ENCODE data around the gene PSME3IP1.
"Not testable (repeated sequence)": the region's sequence is repeated elsewhere in the genome, so short reads cannot be mapped to it uniquely, and the experiment has no call there.

Gene PSME3IP1

DNA sequence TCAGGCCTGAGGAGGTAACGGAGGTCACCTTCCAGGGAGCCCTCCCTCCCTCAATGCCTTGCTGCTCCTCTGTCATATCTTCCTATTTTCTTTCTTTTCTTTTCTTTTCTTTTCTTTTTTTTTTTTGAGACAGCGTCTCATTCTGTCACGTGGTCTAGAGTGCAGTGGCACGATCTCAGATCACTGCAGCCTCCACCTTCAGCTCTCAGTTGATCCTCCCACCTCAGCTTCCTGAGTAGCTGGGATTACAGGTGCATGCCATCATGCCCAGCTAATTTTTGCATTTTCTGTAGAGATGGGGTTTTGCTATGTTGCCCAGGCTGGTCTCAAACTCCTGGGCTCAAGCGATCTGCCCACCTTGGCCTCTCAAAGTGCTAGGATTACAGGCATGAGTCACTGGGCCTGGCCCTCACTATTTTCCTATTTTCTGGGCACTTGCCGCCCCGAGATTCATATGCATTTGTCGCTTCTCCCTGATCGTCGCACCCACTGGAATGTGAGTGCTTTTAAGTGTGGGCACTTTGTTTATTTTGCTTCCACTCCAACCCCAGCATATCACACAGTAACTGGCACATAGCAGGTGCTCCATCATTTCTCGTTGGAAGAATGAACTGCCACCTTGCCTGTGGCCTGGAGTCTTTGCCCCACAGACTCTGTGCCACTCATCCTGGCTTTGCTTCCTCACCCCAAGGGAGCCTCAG lies 61.7 kb downstream of the PSME3IP1 start:
- no peak for DNase-seq (ENCODE audit: low spot score)

DNA sequence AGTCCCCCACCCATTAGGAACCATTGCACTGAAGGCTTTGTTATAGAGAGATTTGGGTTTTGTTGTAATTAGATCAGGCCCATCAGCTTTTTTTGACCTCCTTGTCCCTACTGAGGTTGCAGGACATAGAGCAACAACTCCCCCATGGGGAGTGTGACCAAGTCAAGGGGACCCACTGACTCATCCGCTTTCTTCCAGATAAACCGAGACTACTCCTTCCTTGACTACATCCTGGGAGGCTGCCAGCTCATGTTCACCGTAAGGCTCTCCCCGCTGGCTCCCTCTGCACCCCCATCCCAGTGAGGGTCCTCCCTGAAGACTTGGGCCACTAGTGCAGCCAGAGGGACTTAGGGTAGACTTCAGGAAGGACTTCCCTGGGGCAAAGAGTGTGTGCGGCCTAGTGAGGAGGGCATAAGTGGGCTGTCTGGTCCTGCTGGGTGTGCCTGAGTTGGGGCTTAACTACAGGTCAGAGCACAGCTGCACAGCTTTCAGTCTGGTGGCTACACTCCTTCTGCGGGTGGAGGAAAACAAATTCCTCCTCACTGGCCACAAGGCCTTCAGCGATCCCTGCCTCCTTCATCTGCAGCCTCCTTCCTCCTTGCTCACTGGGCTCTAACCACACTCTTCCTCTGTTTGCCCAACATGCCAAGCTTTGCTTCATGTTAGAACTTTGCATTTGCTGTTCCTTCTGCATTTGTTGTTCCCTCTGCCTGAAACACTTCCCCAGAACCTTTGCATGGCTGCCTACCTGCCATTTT lies 62.4 kb downstream of the PSME3IP1 start:
- DNase-seq (ENCODE audit: low spot score), result no peak

DNA sequence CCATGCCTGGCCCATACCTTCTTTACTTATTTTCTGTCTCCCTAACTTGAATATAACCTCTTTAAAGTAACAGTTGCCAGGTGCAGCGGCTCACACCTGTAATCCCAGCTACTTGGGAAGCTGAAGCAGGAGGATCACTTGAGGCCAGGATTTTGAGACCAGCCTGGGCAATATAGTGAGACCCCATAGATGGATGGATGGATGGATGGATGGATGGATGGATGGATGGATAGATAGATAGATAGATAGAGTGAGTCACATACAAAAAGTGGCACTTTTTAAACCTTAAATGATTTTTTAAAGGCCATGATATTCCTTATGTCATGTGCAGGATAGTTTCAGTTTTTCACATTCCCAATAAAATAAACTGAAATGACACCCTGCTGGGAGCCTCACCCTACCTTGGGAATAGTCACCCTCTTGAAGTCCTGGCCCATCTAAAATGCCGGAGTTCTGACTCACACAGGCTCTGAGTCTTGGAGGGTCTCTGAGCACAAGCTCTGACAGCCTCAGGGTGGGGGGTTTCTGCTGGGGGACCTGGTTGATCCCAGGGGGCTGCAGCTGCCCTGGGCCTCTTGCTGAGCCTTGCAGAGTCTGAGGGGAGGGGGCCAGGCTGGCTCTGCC lies 67.3 kb downstream of the PSME3IP1 start:
- no peak for DNase-seq (ENCODE audit: low spot score)

DNA sequence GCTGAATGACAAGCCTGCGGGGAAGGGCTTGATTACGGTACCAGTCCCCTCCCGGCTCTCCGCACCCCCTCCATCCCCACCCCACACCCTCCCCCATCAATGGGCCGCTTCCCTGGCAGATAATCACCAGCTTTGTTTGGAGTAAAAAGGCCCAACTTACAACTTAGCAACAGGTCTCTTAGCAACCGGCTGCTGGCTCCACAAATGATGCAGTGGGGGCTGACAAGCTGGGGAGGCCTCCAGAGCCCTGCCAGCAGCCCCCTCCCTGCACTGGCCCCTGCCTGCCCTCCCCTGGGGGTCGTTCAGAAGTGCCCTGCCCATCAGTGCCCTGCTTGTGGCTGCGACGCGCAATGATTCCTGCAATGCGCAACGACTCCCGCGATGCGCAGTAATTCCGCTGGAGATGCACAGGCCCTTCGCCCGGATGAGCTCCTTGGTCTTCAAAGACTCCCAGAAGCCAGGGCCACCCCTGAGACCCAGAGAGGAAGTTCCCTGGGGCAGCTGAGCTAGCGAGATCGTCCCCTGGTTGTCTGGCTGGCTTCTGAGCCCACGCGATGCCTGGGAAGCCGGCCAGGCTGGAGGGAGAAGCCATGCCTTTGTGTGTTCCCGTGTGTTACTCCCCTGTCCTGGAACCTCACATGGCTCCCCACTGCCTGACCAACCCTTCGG lies 70.2 kb downstream of the PSME3IP1 start:
- no peak for DNase-seq (ENCODE audit: low spot score)

DNA sequence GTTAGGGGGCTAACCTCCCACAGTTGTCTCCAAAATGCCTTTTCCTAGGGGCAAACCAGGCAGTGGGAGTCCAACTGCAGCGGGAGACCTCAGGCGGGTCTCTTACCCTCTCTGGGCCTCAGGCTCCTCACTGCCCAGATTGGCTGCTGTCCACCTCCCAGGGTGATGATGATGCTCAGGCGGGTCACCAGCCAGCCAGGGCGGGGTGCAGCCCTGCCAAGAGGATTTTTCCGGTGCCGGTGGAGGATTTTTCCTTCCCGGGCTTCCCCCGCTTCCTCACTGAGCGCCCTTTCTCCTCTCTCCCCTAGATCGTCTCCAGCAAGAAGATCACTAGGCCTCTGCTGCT lies 70.7 kb downstream of the PSME3IP1 start:
- DNase-seq (ENCODE audit: low spot score), result no peak

DNA sequence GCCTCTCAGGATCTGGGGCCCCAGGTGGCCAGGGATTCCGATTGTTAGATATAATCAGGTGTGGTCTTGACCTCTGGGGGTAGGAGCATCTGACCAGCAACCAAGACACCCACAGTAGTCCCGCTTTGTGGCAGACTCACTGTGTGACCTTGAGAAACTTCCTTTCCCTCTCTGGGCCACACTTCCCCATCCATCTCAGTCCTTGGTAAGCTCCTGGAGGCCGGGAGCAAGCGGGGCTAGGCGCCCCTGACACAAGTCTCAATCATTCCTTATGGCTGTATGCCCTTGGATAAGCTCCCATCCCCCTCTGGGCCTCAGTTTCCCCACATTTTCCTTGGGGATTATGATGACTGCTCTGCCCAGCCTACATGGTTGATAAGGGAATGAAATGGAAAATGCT lies 72.2 kb downstream of the PSME3IP1 start:
- no peak for DNase-seq (ENCODE audit: low spot score)

- no peak for DNase-seq (ENCODE audit: low spot score)
Measured at GRCh38 chr16:57113042-57113453, 72.8 kb downstream of the PSME3IP1 start.

- DNase-seq (ENCODE audit: low spot score), result no peak
Measured at GRCh38 chr16:57112403-57113041, 73.3 kb downstream of the PSME3IP1 start.

- DNase-seq (ENCODE audit: low spot score), result no peak
Measured at GRCh38 chr16:57111420-57111819, 74.4 kb downstream of the PSME3IP1 start.

GRCh38 chr16:57110937-57111336 lies 74.9 kb downstream of the PSME3IP1 start:
- DNase-seq (ENCODE audit: low spot score), result no peak

DNA sequence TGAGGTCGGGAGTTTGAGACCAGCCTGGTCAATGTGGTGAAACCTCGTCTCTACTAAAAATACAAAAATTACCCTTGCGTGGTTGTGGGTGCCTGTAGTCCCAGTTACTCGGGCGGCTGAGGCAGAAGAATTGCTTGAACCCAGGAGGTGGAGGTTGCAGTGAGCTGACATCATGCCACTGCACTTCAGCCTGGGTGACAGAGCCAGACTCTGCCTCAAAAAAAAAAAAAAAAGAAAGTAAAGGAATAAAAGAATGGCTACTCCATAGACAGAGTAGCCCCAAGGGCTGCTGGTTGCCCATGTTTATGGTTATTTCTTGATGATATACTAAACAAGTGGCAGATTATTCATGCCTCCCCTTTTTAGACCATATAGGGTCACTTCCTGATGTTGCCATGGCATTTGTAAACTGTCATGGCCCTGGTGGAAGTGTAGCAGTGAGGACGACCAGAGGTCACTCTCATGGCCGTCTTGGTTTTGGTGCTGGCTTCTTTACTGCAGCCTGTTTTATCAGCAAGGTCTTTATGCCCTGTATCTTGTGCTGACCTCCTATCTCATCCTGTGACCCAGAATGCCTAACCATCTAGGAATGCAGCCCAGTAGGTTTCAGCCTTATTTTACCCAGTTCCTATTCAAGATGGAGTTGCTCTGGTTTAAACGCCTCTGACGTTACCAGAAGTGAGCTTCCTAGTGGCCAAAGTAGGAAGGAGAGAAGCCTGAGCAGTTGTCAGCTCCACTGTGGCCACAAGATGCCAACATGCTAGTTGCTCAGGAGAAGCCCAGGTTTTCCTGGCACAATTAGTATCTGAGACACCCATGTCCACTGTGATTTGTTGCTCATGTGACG lies 76.4 kb downstream of the PSME3IP1 start:
- not testable (repeated sequence) for DNase-seq (ENCODE audit: low spot score)

- DNase-seq (ENCODE audit: low spot score), result no peak
Measured at GRCh38 chr16:57108432-57108831, 77.4 kb downstream of the PSME3IP1 start.

DNA sequence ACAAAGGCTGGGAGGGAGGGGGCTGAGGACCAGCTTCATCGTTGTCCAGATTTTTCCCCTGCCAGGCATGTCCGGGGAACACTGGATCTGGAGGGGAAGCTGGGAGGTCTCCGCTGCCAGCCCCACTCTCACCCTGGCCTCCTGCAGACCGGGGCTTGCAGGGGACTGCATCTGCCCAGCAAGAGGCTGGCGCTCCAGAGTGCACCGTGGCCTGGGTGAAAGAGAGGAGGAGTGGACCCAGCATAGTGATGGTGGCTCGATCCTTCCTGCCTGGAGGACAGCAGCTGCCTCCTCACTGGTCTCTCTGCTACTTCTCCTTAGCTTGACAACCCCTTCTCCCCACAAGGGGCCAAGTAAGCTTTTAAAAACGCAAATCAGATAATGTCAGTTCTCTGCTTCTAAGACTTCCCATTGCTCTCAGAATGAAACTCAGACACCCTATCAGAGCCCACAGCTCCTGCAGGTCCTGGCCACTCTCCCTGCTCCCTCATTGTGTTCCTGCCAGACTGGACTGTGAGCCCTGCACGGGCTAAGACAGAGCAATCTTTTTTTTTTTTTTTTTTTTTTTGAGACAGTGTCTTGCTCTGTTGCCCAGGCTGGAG lies 78.4 kb downstream of the PSME3IP1 start:
- no peak for DNase-seq (ENCODE audit: low spot score)

DNA sequence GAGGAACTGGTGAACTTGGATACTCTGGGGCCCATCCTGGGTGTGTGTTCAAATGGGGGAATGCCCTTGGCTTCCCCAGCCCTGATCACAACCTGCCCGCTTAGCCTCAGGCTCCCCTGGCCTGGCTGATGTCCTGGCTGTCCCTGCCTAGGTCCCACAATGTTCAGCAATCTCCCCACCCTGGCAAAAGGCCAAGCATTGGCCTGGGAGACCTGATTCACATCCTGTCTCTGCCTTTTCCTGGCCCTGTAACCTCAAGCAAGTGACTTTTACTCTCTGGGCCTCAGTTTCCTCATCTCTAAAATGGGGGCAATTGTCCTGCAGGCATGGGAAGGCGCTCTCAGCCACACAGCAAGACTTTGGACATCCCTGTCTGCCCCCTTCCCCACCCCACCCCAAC lies 79.1 kb downstream of the PSME3IP1 start:
- no peak for DNase-seq (ENCODE audit: low spot score)

DNA sequence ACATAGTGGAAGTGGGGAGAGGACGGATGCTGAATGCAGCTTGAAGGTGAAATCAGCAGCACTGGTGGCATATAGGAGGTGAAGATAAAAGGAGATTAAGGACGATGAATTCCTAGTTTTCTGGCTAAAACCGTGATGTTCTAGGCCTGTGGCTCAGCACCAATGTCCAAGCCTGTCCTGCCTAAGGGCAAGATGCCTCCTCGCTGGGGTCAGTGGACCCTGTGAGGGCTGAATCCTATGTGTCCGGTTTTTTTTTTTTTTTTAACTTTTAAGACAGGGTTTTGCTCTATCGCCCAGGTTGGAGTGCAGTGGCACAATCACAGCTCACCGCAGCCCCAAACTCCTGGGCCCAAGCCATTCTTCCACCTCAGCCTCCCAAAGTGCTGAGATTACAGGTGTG lies 80.7 kb downstream of the PSME3IP1 start:
- no peak for DNase-seq (ENCODE audit: low spot score)

GRCh38 chr16:57104706-57105105 lies 81.1 kb downstream of the PSME3IP1 start:
- DNase-seq (ENCODE audit: low spot score), result no peak

DNA sequence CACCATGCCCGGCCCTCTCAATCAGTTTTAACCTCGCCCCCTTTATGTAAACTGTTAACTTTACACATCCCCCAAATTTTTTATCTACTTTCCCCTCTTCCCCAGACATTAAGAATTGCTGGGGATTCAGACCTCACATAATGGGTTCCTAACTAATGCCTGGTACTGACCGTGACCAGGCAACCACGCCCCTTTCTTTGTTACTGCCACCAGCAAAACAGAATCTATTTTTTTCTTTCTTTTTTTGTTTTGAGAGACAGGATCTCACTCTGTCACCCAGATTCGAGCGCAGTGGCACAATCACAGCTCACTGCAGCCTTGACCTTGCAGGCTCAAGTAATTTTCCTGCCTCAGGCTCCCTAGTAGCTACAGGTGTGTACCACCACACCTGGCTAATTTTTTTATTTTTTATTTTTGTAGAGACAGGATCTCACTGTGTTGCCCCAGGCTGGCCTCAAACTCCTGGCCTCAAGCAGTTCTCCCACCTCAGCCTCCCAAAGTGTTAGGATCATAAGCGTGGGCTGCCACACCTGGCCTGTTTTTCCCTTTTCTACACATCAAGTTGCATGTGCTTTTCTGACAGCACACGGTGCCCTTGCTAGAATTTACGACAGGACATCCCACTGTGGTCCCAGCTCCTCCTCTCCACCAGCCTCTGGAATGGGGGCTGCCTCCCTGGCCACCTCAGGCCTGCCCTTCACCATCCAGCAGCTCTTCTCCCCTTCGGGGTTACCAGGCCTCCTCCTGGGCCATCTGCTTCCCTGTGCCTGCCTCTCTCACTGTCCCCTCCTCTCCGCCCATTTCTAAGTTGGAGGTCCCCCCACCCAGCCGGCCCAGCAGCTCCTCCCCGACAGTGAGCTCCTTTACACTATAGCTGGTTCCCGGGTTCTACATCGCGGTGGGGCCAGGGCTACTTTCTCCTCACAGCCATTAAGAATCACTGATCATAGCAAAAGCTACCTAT lies 82.7 kb downstream of the PSME3IP1 start:
- no peak for DNase-seq (ENCODE audit: low spot score)

Data from CD4-positive, alpha-beta T cell treated with Interleukin-2 at 100 ng/mL for 4 hours (primary cell).